Nephron progenitor cell (in vitro differentiated cells): ENCODE measurements around the gene CCDC177.

Experiments
- DNase-seq: peaks from one replicate; pipeline ENCODE4 v3.0.0; 2021
- H3K27ac Mint-ChIP-seq: 2 replicates; pipeline ENCODE4 v1.8.0; 2021; ENCODE audit warnings: mild to moderate bottlenecking, moderate library complexity, mixed read lengths
- H3K27me3 Mint-ChIP-seq: 2 replicates; pipeline ENCODE4 v1.8.0; 2021; ENCODE audit warnings: mild to moderate bottlenecking, low read depth, mixed read lengths; ENCODE audit not compliant: poor library complexity
- H3K36me3 Mint-ChIP-seq: 2 replicates; pipeline ENCODE4 v1.8.0; 2021; ENCODE audit warnings: low read depth, mixed read lengths
- H3K4me1 Mint-ChIP-seq: 2 replicates; pipeline ENCODE4 v1.8.0; 2021; ENCODE audit warnings: mixed read lengths
- H3K4me3 Mint-ChIP-seq: 2 replicates; pipeline ENCODE4 v1.8.0; 2021; ENCODE audit warnings: mild to moderate bottlenecking, moderate library complexity, mixed read lengths
- H3K9me3 Mint-ChIP-seq: 2 replicates; pipeline ENCODE4 v1.8.0; 2021; ENCODE audit warnings: mild to moderate bottlenecking, moderate library complexity, mixed read lengths
- TF ChIP-seq, protein P1 (sequence below): fragments of 200-600 bp; sonication (generic); IDR thresholded peaks from 2 replicates; pipeline ENCODE4 v1.5.0; 2021; ENCODE audit warnings: antibody characterized with exemption

CCDC177 gene

DNA sequence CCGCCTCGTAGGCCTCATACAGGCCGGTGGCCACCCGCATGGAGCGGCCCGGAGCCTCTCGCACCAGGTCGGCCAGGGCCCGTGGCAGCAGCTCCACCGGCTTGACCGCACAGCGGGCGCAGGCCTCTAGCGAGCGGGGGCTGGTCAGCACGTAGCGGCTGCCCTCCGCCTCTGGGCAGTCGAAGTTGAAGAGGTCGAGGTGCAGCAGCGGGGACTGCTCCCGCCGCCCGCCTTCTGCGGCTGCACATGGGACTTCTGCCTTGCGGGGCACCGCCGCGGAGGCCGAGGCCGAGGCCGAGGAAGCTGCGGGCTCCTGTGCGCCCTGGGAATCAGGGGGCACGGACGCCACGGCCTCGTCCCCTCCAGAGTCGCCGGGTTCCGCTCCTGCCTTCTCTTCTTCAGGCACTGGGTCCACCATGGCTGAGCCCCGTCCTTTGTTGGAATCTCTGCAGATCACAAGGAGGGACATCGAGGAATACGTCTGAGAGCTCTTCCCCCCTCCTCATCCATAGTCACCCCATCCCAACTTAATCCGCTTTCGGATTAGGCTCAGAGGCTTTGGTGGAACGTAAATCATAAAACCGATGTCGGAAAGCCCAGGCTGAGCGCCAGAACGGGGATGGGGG lies 1.4 kb downstream of the CCDC177 start:
- DNase-seq = no peak
- Mint-ChIP-seq H3K27me3 (peaks cover 37% of the 10 kb centered on the region), H3K27ac (no peak overlapping the region), H3K4me3 (peak overlapping the region; percentile 87), H3K9me3 (peaks cover 3% of the 10 kb centered on the region), H3K4me1 (peaks cover 36% of the 10 kb centered on the region), H3K36me3 (peaks cover 28% of the 10 kb centered on the region)
- TF ChIP-seq, protein P1, sequence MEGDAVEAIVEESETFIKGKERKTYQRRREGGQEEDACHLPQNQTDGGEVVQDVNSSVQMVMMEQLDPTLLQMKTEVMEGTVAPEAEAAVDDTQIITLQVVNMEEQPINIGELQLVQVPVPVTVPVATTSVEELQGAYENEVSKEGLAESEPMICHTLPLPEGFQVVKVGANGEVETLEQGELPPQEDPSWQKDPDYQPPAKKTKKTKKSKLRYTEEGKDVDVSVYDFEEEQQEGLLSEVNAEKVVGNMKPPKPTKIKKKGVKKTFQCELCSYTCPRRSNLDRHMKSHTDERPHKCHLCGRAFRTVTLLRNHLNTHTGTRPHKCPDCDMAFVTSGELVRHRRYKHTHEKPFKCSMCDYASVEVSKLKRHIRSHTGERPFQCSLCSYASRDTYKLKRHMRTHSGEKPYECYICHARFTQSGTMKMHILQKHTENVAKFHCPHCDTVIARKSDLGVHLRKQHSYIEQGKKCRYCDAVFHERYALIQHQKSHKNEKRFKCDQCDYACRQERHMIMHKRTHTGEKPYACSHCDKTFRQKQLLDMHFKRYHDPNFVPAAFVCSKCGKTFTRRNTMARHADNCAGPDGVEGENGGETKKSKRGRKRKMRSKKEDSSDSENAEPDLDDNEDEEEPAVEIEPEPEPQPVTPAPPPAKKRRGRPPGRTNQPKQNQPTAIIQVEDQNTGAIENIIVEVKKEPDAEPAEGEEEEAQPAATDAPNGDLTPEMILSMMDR = no peak

DNA sequence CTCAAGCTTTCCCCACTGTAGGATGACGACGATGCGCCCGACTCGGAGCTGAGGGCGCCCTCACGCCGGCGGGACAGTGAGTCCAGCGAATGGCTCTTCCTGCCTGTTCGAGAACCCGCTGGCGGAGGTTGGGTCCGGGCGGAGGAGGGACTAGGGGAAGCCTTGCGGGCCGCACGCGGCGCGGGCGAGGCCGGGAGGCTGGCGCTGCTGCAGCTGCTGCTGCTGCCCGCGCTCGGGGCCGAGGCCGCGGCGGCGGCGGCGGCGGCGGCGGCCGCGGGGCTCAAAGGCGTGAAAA lies 1.9 kb downstream of the CCDC177 start:
- Mint-ChIP-seq H3K27ac (no peak overlapping the region), H3K27me3 (peaks cover 41% of the 10 kb centered on the region), H3K4me1 (peaks cover 36% of the 10 kb centered on the region), H3K4me3 (no peak overlapping the region), H3K9me3 (peaks cover 3% of the 10 kb centered on the region), H3K36me3 (peaks cover 28% of the 10 kb centered on the region)
- no peak for DNase-seq
- TF ChIP-seq, protein P1 = no peak

DNA sequence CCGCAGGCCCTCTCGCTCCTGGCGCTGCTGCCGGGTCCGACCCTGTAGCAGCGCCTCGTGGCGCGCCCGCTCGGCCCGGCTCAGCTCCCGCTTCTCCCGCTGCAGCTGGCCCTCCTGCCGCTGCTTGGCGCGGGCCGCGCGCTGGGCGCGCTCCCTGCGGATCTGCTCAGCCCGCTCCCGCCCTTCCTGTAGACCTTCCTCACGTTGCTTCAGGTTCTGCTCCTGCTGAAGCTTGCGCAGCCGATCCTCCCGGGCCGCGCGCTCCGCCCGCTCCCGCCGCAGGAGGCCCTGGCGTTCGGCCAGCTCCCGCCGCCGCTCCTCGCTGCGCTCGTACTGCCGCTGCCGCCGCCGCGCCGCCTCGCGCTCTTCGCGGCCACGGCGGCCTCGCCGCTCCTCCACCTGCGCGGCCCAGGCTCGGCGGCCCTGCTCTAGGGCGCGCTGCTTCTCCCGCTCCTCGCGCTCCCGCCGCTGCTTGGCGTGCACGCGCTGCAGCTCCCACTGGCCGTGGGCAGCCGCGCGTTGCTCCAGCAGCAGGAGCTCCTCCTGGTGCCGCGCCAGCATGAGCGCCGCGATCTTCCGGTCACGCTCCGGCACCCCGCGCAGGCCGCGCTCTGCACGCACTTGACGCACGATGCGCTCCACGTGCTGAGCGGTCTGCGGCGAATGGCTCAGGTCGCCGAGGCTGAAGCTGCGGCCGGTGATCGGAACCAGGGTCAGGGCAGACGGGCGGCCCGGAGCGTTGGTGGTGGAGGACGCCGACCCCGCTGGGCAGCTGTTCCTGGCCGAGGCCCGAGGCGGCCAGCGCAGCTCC lies 2.4 kb downstream of the CCDC177 start:
- Mint-ChIP-seq H3K4me3 (no peak overlapping the region), H3K27me3 (peaks cover 40% of the 10 kb centered on the region), H3K27ac (no peak overlapping the region), H3K9me3 (peaks cover 3% of the 10 kb centered on the region), H3K36me3 (peaks cover 28% of the 10 kb centered on the region), H3K4me1 (peaks cover 36% of the 10 kb centered on the region)
- DNase-seq = no peak
- TF ChIP-seq, protein P1 = no peak

DNA sequence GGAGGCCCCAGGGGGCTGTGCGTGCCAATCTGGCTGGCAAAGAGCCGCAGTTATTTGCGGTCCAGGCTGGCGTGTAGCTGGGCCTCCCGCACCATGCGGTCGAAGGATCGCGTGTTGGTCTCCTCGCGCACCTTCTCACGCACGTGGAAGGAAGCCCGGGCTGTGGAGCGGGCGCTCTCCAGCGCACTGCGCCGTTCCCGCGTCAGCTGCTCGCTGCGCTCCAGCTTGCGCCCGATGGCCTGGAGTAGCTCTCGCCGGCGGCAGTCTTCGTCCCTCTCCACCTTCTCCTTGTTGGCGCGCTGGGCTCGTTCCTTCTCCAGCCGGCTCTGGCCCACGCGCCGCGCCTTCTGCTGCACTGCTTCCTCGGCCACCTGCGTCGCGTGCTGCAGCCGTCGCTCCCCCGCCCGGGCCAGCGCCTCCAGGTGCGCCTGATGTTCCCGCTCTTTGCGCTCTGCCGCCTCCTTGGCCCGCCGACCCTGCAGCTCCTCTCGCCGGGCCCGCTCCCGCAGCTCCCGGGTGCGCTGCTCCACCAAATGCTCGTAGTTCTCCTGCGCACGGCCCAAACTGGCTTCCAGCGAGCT lies 3.1 kb downstream of the CCDC177 start:
- Mint-ChIP-seq H3K4me1 (peaks cover 37% of the 10 kb centered on the region), H3K4me3 (no peak overlapping the region), H3K27me3 (peaks cover 36% of the 10 kb centered on the region), H3K9me3 (peaks cover 3% of the 10 kb centered on the region), H3K27ac (no peak overlapping the region), H3K36me3 (peaks cover 28% of the 10 kb centered on the region)
- TF ChIP-seq, protein P1 = no peak
- DNase-seq = no peak

DNA sequence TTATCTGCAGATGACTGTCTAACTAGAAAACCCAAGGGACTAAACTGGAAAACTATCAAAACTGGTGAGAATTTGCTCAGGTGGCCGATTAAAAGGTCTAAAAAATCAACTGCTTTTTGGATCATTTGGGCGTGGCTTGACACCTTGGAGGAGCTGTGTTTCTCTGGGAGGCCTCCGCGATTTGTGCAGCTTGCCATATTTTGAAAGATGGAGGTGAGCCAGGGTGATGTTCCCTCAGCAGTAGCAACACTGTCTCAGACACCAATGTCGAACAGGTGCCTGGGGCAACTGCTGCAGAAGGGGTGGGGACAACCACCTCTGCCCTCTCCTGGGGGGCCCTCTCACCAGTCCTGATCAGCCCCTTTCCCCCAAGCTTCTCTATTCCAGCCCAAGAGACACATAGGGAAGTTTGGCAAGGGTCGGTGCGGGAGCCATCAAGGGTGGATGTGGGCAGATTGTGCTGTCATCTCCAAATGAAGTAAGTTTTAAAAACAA lies 3.8 kb downstream of the CCDC177 start:
- TF ChIP-seq, protein P1 = no peak
- Mint-ChIP-seq H3K27me3 (peaks cover 36% of the 10 kb centered on the region), H3K9me3 (peaks cover 3% of the 10 kb centered on the region), H3K36me3 (peaks cover 28% of the 10 kb centered on the region), H3K4me1 (peaks cover 41% of the 10 kb centered on the region), H3K4me3 (no peak overlapping the region), H3K27ac (no peak overlapping the region)
- DNase-seq = no peak
